ENCODE measurements around the gene CLTRN.

The CLTRN gene

GRCh38 chrX:15646543-15646942 lies 18.1 kb downstream of the CLTRN start:
- no peak for DNase-seq

- no peak for DNase-seq
Measured at GRCh38 chrX:15646031-15646430, 18.6 kb downstream of the CLTRN start.

GRCh38 chrX:15645266-15645665 lies 19.3 kb downstream of the CLTRN start:
- no peak for DNase-seq

GRCh38 chrX:15644560-15644872 lies 20.1 kb downstream of the CLTRN start:
- DNase-seq = no peak

GRCh38 chrX:15643786-15644559 lies 20.6 kb downstream of the CLTRN start:
- no peak for DNase-seq

- DNase-seq = no peak
Measured at GRCh38 chrX:15631637-15632036, 33.0 kb downstream of the CLTRN start.

GRCh38 chrX:15623054-15623453 lies 41.6 kb downstream of the CLTRN start:
- DNase-seq = no peak

GRCh38 chrX:15619053-15619755 lies 45.4 kb downstream of the CLTRN start:
- no peak for DNase-seq

GRCh38 chrX:15617111-15617510 lies 47.5 kb downstream of the CLTRN start:
- DNase-seq = no peak

- DNase-seq = no peak
Measured at GRCh38 chrX:15616531-15616930, 48.1 kb downstream of the CLTRN start.

GRCh38 chrX:15607067-15607466 lies 57.5 kb downstream of the CLTRN start:
- no peak for DNase-seq

- no peak for DNase-seq
Measured at GRCh38 chrX:15606136-15606535, 58.5 kb downstream of the CLTRN start.

- no peak for DNase-seq
Measured at GRCh38 chrX:15605226-15605625, 59.4 kb downstream of the CLTRN start.

GRCh38 chrX:15602761-15603160 lies 61.8 kb downstream of the CLTRN start:
- DNase-seq = no peak

- no peak for DNase-seq
Measured at GRCh38 chrX:15601932-15602331, 62.7 kb downstream of the CLTRN start.

- DNase-seq = no peak
Measured at GRCh38 chrX:15600745-15601144, 63.9 kb downstream of the CLTRN start, which contains the start of gene ACE2. ACE2 (minus strand) TSS chrX:15600960; CDS start chrX:15600911, 49 bp downstream.

- DNase-seq = no peak
Measured at GRCh38 chrX:15600049-15600448, 64.6 kb downstream of the CLTRN start.

- no peak for DNase-seq
Measured at GRCh38 chrX:15599461-15599860, 65.1 kb downstream of the CLTRN start.

GRCh38 chrX:15598026-15598425 lies 66.6 kb downstream of the CLTRN start:
- no peak for DNase-seq

- no peak for DNase-seq
Measured at GRCh38 chrX:15594371-15594770, 70.2 kb downstream of the CLTRN start.

- no peak for DNase-seq
Measured at GRCh38 chrX:15579778-15580747, 84.5 kb downstream of the CLTRN start.

Data from activated naive CD4-positive, alpha-beta T cell (primary cell).